ENCODE measurements around the gene KCNIP1.

GRCh38 chr5:170643591-170643990 is 139.8 kb downstream of the KCNIP1 start:
- no peak for TF ChIP-seq CTCF (IDR thresholded peaks at IDR 0.05)
- TF ChIP-seq POLR2AphosphoS5 (IDR thresholded peaks at IDR 0.05): no peak

Measured in transverse colon (tissue), 4 donors.